SIG-M5 treated with dmso at 0.1 percent for 504 hours (cell line): ENCODE data around the gene PHLDB1.
A peak's percentile ranks its signal among the peaks of the same experiment; 100 is the strongest.
"Not testable (repeated sequence)": the region's sequence is repeated elsewhere in the genome, so short reads cannot be mapped to it uniquely, and the experiment has no call there.

Experiments
- DNase-seq: peaks from one replicate; lab custom pipeline; 2025; ENCODE audit not compliant: unreplicated experiment; lab: John Stamatoyannopoulos, UW

The PHLDB1 gene

GRCh38 chr11:118658429-118659313 is 51.3 kb downstream of the PHLDB1 start:
- no peak for DNase-seq

- DNase-seq = peak; percentile 76
Measured at GRCh38 chr11:118659314-118659952, 52.0 kb downstream of the PHLDB1 start.

GRCh38 chr11:118659953-118660680 is 52.7 kb downstream of the PHLDB1 start:
- no peak for DNase-seq

- no peak for DNase-seq
Measured at GRCh38 chr11:118660681-118661424, 53.4 kb downstream of the PHLDB1 start.

- DNase-seq = no peak
Measured at GRCh38 chr11:118661425-118662301, 54.2 kb downstream of the PHLDB1 start.

- no peak for DNase-seq
Measured at GRCh38 chr11:118662401-118663271, 55.2 kb downstream of the PHLDB1 start.

GRCh38 chr11:118663381-118663780 is 56.0 kb downstream of the PHLDB1 start:
- no peak for DNase-seq

- DNase-seq = no peak
Measured at GRCh38 chr11:118663902-118664301, 56.5 kb downstream of the PHLDB1 start.

GRCh38 chr11:118666371-118666770 is 59.0 kb downstream of the PHLDB1 start:
- DNase-seq = no peak

- no peak for DNase-seq
Measured at GRCh38 chr11:118670063-118670462, 62.6 kb downstream of the PHLDB1 start.

- no peak for DNase-seq
Measured at GRCh38 chr11:118671254-118671653, 63.8 kb downstream of the PHLDB1 start.

GRCh38 chr11:118672846-118673245 is 65.4 kb downstream of the PHLDB1 start:
- DNase-seq = no peak

- no peak for DNase-seq
Measured at GRCh38 chr11:118673361-118674081, 66.1 kb downstream of the PHLDB1 start.

GRCh38 chr11:118674082-118674435 is 66.6 kb downstream of the PHLDB1 start:
- DNase-seq = no peak

- DNase-seq = no peak
Measured at GRCh38 chr11:118677977-118678376, 70.6 kb downstream of the PHLDB1 start.

- not testable (repeated sequence) for DNase-seq
Measured at GRCh38 chr11:118678908-118679307, 71.5 kb downstream of the PHLDB1 start.

- DNase-seq = no peak
Measured at GRCh38 chr11:118679483-118679882, 72.1 kb downstream of the PHLDB1 start, which contains the start of gene TREH. TSS of gene TREH (minus strand) at chr11:118679650. CDS start at chr11:118679627, 23 bp downstream.

GRCh38 chr11:118682372-118682771 is 75.0 kb downstream of the PHLDB1 start:
- no peak for DNase-seq
